T-helper 2 cell (primary cell): ENCODE results near the gene POLR1H.

ENCODE experiments used
- DNase-seq, 5 experiments: peaks; one replicate each; pipeline versions ENCODE4 v3.0.0 to v3.0.0-alpha.2; 2012 to 2022

POLR1H gene

DNA sequence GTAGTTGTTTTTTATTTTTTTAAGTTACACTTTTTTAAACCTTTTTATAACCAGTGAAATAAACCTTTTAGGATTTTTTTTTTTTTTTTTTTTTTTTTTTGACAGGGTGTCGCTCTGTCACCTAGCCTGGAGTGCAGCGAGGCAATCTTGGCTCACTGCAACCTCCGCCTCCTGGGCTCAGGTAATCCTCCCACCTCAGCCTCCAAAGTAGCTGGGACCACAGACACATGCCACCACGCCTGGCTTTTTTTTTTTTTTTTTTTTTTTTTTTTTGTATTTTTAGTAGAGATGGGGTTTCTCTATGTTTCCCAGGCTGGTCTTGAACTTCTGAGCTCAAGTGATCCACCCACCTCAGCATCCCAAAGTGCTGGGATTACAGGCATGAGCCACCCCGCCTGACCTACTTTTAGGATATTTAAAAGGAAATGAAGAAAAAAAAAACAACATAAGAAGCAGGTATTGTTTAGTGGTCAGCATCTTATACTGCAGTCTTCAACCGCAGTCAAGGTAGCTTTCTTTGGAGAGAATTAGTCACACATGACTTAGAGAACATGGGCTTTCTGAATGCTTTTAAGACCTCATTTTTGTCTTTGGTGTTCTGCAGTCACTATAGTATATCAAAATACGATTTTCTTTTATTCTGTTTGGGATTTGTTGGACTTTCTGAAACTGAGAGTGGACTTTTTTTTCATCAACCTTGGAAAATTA is 1.6 kb downstream of the POLR1H start:
- peak in 1 of 5 experiments; percentile 66 for DNase-seq

DNA sequence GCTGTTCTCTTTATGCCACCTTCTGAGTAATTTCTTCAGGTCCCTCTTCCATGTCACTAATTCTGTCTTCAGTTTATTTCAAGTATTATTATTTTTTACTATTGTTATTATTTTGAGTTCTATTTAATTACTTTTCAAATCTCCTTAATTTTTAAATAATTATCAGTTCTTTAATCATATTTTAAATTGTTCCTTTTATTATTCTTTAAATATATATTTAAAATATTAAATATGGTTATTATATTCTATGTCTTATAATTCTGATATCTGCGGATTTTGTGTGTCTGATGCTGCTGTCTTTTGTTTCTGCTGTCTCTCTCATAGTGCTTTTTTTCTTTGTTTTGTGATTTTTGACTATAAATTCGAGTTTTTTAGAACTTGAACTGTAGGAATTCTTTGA is 2.2 kb downstream of the POLR1H start:
- DNase-seq: no peak

DNA sequence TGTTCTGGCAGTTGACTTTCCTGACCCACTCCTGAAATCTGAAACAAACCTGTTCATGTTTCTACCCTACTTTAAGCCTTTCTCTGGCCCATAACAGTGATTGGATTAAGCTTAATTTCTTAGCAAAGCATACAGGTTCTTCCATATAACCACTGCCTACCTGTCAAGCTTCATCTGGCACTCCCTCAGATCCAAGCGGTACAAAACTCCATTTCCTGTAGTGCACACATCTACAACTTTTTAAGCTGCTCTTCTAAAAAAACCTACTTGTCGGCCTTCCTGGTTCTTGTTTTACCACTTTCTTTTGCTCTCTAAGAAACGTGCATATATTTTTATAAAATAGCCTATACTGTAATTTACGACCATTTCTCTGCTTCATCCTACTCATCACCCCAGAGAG is 5.0 kb downstream of the POLR1H start:
- peak in 1 of 5 experiments; percentile 41 for DNase-seq

DNA sequence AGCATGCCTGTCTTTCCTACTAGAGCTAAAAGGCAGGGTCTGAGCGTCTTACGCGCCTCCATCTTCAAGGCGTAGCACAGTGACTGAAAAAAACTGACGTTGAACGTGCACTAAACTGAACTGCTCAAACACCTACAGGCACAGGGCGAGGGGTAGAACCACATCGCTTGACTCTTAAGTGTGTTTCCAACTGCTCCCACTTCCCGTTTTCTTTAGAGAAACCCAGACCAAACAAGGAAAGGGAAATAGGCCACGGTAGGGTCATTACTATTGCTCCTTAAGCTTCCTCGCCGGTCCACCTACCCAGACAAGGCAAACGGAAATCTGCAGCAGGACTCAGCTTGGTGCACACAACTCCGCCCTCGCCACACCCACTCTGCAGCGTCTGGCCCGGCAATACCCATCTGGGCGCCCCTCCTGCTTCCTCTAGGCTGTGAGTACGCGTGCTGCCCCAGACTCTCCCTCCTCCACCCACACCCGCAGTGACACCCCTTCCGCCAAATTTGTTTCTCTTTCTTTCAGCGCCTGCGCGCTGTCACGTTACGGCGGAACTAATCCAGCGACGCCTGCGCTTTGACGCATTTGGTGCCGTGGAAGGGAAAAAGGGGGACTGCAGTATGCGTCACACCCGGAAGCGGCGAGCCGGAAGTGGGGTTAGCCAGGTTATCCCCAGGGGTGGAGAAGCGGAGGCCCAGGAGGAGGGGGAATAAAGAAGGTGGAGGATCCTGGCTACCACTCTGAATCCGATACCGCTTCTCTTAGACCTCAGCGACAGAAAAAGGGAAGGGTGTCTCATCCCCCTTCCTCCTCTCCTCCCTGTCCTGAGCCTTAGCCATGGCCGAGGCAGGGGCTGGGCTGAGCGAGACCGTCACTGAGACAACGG is 5.8 kb downstream of the POLR1H start, which contains the start of gene PPP1R11:
PPP1R11 (plus strand) TSS at position 622 of the 883 bp plus-strand sequence; CDS start at position 835, 213 bp downstream.
- DNase-seq: peak; percentile 92 to 100 (median 98)

DNA sequence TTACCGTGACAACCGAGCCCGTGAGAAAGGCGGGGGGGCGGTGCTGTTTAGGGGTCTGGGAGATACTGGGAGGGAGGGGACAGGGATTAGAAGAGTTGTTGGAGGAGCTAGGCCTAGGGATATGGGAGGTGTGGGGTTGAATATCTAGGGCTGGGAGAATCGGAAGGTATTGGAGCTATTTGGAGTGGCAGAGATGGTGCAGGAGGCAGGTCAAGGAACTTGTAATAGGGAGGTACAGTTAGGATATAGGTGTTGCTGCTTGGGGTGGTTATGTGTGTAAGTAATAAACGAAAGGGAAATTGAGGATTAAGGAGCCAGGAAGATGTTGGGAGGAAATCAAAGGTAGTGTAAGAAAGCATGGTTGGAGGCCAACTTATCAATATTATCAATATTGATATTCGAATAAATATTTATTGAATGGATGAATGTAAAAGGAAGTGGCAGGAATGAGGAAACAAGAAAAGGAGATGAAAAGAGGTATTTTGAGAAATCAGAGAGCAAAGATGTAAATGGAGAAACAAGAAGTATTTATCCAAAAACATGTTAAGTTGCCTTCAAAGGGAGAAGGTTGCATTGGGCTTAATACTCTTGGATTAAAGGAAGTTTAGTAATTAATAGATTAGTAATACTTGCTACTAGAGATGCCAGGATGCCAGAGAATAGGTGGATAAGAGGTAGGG is 6.5 kb downstream of the POLR1H start:
- DNase-seq: no peak

DNA sequence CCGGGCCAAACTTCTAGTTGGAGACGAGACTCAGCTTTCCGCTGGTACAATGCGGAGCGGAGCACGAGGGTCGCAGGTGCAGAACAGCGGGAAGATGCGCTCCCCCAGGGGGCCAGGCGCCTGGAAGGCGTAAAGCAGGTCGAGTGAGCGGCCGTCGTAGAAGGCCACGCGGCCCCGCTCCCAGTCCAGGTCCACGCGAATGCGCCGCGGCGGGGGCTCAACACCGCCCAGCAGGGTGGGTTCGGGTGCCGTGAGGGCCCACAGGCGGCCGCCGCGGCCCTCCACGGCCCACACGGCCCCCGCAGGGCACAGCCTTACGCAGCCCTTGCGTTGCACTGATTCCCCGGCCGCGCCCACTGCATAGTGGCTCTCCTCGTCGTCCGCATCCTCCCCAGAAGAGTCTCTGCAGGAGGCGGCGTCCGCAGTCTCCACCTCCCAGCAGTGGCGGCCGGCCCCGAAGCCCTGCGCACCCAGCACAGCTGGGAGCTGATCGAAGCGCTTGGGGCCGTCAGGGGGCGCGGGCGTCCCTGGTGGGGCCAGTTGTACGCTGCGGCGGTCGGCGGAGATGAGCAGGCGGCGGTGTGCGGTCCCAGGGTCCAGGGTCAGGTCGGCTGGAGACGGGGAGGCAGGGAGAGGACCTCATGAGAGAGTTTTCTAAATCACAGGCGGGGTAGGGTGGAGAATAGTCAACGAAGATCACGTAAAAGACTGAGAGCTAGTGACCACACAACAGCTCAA is 10.2 kb downstream of the POLR1H start:
- no peak for DNase-seq

DNA sequence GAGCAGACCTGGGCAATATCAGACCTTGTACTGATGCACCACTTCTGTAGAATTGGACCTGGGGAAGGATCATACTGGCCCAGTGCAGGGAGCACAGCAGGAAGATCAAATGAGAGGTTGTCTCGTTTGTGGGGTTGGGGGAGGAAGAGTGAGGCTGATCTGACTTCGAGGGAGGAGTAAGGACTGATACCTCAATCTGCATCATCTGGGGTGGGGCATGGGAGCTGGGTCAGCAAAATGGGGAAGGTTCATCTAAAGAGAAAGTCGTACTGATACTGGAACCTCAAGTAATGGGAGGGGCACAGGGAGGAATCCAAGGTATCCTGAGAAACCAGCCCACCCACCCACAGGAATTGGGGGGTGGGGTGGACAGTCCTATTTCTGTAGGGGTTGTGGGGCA is 10.8 kb downstream of the POLR1H start:
- no peak for DNase-seq

DNA sequence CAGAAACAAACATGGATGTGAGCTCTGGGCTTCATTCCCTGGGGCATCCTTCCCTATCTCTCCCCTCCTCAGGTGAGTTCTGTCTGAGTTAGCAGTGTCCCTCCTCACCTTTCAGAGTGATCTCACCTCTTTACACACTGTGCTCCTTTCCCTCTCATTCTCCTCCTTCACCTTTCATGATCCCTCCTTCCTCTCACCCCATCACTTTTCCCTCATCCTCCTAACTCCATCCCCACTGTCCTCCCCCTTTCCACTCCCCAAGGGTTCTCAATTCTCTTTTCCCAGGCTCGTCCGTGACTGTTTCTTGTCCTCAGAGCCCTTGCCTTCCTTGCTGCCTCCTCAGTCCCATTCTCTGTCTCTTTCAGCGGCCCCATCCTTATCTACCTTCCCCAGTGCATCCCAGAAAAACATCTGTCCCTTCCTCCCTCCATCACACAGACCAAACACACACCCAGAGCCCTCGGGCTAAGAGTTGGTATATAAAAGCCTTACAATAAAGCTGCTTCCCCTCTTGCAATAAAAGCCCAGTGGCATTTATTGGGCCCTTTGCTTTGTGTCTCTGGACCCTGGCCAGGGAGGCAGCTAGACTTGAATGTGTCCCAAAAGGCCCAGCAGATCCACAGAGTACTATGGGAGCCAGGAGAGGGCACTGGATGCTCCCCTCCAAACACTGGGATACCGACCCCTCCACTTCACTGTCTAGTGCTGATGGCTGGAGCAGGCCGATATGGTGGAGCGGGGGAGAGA is 12.6 kb downstream of the POLR1H start:
- DNase-seq: no peak

DNA sequence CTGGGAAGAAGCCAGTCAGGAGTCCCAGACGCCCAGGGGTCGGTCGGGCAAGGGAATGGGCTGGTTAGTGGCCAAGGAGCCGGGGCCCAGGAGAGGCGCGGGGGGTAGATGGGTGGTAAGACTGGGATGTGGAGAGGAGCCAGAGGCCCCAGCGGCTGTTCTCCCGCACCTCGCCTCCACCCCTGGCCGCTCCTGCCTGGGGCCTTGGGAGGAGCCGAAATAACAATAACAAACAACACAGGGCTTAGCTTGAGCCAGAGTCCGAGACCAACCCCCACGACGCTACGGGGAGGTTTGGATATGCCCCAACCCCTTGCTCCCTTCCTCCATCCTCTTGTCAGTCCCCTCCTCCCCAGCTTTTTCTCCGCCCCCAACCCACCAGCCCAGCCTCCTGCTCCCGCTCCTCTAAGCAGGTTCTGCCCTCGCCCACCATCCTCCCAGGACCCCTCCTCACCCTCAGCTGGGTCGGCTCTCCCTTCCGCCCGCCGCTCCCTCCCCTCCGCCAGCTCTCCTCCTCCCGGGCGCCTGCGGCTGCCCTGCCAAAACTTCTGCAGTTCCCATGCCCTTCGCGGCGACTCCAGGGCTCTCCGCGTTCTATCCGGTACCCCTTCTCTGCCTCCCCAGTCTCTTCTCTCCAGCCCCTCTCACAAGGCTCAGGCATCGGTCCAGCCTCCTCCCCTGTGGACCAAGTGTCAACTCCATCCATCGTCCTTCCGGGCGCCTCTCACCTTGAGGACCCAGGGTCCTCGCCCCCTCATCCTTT is 13.4 kb downstream of the POLR1H start:
- DNase-seq: no peak

DNA sequence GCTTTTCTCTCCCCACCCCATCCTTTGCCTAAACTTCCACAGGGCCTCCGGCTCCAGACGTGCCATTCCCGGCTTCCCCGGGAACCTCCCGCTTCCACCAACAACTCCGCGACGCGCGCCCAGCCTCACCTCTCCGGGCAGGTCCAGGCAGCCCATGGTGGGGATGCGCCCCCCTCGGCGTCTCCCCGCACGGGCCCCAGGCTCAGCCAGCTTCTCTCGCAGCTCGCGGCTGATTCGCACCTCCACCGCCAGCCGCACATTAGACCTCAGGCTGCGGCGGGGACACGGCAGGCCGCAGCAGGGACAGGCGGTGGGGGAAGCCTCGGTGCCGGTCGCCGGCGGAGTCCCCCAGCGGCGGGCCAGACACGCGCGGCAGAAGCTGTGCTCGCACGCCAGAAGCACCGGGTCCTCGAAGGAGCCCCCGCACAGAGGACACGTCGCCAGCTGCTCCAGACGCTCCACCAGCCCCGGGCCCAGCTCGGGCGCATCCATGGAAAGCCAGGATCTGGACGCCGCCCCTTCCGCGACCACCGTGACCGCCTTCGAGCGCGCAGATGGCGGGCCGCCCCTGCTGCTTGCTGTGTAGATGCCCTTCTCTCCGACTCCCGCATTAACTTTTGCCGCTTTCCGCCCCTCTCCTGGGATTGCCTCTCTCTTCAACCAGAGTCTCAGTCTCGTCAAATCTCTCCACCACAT is 14.2 kb downstream of the POLR1H start, which contains the start of gene RNF39:
RNF39 (minus strand) TSS at position 676 of the 696 bp plus-strand sequence; CDS start at position 492, 184 bp downstream.
- DNase-seq: peak in 1 of 5 experiments; percentile 31

DNA sequence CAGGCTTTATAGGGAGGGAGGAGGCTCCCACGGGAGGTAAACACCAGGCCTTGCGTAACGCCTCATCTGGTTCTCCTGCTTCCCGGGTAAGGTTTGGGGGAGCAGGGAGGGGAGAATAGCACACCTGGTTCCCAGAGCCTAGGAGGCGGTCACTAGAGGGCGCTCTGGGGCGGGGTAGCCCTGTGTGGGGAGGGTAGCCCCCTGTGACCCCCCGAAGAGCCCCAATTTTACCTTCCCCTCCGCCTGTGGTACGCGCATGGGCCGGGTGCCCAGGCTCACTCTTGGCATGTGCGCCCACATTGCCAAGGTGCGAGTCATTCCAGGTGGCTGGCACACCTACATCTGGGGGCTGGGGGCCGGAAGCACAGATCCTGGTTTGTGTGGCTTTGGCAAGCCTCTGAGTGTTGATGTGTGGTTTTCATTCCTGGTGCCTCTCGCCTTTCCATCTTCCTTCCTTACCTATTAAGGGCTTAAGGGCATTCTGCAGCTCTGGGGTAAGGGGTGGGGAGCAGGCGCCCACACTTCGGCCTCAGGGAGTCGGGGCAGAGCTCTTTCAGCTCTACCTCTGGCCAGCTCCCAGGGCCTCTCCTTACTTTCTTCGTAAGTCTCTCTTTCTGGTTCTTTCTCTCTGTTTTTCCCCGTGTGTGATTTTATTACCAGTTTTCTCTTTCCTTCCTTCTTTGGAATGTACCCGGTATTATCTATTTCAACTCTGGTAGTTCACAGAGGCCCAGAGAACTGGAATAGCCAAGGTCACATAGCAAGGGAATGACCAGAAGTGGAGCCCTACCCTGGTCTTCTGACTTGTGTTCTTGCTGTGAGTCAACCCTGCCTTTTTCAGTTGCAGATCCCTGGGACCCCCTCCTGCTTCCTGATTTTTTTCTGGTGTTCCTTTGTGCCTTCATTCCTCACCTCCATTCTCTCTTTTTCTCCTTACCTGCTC is 15.0 kb downstream of the POLR1H start:
- no peak for DNase-seq

DNA sequence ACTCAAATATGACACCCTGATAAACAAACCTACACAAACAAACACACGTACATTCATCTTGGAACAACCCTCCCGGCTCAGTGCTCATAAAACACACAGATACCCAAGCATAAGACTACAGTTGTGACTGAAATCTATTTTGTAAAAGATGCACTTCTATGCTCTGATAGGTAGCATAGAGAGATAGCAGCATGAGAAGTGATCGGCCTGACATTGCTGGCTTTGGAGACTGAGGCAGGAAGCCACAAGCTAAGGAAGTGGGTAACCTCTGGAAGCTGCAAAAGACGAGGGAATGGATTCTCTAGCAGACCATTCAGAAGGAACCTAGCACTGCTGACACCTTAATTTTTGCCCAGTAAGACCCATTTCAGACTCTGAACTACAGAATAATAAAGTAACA is 16.2 kb downstream of the POLR1H start:
- peak in 1 of 5 experiments; percentile 69 for DNase-seq

DNA sequence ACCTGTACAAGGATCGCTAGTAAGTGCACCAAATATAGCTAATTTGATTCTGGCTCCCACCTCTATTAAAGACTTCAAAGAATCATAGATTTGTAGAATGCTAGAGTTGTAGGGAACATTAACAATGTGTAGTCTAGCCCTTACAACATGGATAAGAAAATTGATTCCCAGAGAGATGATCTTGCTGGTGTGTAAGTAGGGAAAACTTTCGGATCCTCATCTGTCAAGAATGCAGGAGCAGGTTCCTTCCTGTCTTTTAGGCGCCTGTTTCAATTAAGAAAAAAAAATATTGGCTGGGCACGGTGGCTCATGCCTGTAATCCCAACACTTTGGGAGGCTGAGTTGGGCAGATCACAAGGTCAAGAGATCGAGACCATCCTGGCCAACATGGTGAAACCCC is 26.8 kb downstream of the POLR1H start:
- DNase-seq: no peak

DNA sequence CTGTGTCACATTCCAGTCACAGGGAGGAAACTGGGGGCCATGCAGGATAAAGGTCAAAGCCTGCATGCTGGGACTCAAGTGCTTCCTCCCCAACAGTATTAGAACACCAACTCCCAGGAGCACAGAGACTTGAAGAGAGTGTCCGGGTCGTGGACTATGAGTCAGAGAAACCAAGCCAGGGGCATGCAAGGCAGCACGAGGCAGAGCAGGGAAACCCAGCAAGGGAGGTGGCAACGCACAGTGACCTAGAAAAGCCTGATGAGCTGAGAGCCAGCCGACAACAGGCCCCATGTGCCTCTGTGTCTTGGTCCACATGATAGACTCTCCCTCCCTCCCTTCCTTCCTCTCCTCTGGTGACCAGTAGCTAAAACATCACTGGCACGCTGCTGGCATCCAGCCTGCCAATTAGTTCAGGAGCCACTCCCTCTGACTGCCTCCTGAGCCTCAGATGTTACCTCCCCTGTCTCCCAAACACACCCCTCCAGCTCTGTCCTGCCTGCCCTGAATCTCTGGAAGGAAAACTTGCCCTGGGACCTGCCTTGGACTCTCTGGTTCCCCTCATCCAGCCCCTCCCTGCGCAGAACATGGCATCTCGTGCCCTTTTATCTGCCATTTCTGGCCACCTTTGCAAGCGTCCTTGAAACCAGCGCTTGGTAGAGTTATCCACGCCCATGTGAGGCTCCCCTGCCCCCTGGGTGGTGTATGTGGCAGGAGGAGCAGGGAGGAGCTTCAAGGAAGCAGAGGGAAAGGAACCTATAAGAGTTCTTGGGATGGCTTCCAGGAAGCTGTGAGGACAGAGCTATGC is 30.7 kb downstream of the POLR1H start:
- DNase-seq: no peak

DNA sequence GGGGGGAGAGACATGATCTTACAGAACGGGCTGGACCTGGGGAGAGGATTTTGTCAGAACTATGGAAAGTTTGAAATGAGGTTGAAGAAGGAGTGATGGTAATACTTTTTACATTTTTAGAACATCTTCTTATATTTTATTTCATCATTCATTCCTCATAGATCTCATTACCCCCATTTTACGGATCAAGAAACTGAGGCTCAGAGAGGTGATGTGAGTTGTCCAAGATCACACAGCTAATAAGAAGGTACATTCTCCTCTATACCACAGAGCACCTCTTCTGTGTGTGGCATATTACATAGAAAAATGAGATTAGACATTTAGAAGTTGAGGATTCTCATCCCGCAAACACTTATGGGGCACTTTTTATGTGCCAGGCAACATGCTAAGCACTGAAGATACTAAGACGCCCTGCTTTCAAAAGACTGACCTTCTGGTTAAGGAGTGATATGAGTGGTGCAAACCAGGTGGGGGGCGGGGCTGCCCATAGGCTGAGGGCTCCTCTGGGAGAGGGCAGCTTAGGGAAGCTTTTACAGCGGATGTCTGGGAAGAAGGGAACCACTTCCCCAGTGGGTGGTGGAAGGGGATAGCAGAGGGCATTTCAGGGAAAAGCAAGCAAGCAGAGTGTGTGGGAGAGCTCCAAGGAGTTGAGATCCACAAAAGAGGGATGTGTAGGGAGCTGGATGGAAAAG is 31.9 kb downstream of the POLR1H start:
- DNase-seq: no peak

DNA sequence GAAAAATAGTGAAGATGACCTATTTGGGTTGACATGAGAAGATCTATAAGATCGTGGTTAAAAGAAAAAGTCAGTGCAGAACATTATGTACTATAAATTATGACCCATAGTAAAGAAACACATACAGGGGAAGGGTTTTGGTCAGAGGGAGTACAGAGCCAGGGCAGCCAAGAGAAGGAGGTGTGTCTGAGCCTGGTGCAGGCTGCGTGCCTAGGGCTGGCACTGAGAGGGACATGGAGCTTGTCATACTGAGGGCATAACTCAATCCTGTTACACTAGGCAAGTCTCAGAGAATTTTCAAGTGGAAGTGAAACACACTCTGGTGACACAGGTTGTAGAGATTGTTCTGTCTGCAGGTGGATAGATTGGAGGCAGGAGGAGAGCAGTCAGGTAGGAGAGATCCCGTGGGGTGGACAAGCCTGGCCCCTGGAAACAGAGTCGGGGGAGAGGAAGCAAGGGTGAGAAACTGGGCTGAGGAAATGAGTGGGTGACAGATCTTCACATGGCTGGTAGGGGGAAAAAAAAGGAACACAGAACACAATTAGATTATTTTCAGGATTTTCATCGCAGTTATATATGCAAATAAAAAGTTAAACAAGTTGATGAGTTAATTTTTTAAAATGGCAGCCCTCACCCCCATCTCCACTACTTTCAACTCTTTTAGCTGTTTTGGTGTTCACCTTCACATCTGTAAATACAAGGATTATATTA is 33.0 kb downstream of the POLR1H start:
- DNase-seq: no peak

DNA sequence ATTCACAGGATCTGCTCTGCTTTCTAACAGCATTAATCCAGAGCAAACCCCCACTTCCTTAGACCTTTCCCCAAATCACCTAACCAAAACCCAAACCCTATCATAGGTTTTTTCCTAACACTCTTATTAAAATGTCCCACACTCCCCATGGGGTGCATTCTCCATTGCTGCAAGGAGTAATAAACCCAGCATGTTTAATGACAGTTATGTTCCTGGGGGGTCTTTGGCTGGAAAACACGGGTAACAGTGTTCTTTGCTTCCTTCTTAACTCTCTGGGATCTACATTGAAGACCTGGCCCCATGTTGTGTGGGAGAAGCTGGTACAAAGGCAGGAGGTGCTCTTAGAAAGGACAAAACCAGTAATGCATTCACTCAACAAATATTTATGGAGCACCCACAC is 35.8 kb downstream of the POLR1H start:
- DNase-seq: no peak
